Endothelial cell of coronary artery (primary cell): ENCODE results near the gene KRT28. TPM values are rescaled to one million over a fixed set of nuclear protein-coding genes. Genes with fewer than 3 reads are reported as not detected.

ENCODE experiments used
- total RNA-seq: library from RNA; depleted of rRNA; stranded (reverse); fragments of >200 nt; gene quantifications from 2 replicates; pipeline ENCODE4 v1.2.3, GENCODE V29; 2014

The KRT28 gene
- total RNA-seq = not detected in 2 replicates

GRCh38 chr17:40799859-40800258, at the start of gene KRT28:
Gene KRT28 (minus strand): TSS chr17:40799959. CDS start chr17:40799893, 66 bp downstream.

GRCh38 chr17:40822132-40822812, 22.5 kb upstream of the KRT28 start, which contains the start of gene KRT10:
Gene KRT10 (minus strand): TSS chr17:40822614. CDS start chr17:40822585, 29 bp downstream.

GRCh38 chr17:40782450-40782849, 17.3 kb downstream of the KRT28 start, which contains the start of gene KRT27:
Gene KRT27 (minus strand): TSS chr17:40782550. CDS start chr17:40782493, 57 bp downstream.

GRCh38 chr17:40772101-40772500, 27.7 kb downstream of the KRT28 start, which contains the start of gene KRT26:
Gene KRT26 (minus strand): TSS chr17:40772201. CDS start chr17:40772113, 88 bp downstream.

GRCh38 chr17:40755231-40755630, 44.5 kb downstream of the KRT28 start, which contains the start of gene KRT25:
Gene KRT25 (minus strand): TSS chr17:40755331. CDS start chr17:40755271, 60 bp downstream.

Other genes with a start within 250 kb of the KRT28 start
- under 0.01 and 0.09 TPM in 2 replicates for gene CCR7, start 234.5 kb downstream of the KRT28 start, total RNA-seq
- 79.2 and 98.3 TPM in 2 replicates for gene SMARCE1, start 152.1 kb downstream of the KRT28 start, total RNA-seq
- gene KRT222, start 134.8 kb downstream of the KRT28 start, total RNA-seq = not detected in 2 replicates
- not detected in 2 replicates for gene KRT24, start 96.2 kb downstream of the KRT28 start, total RNA-seq
- gene KRT25, start 44.6 kb downstream of the KRT28 start, total RNA-seq = not detected in 2 replicates
- gene KRT26, start 27.8 kb downstream of the KRT28 start, total RNA-seq = not detected in 2 replicates
- not detected in 2 replicates for gene KRT27, start 17.4 kb downstream of the KRT28 start, total RNA-seq
- 2.7 and 4.0 TPM in 2 replicates for gene KRT10, start 22.7 kb upstream of the KRT28 start, total RNA-seq
- not detected in 2 replicates for gene KRT12, start 67.3 kb upstream of the KRT28 start, total RNA-seq
- gene KRT20, start 85.3 kb upstream of the KRT28 start, total RNA-seq = not detected in 2 replicates
- gene KRT23, start 137.7 kb upstream of the KRT28 start, total RNA-seq = not detected in 2 replicates
- gene KRT39, start 167.0 kb upstream of the KRT28 start, total RNA-seq = not detected in 2 replicates
- gene KRT40, start 184.4 kb upstream of the KRT28 start, total RNA-seq = not detected in 2 replicates
- not detected in 2 replicates for gene KRTAP3-3, start 194.2 kb upstream of the KRT28 start, total RNA-seq
- gene KRTAP3-2, start 199.9 kb upstream of the KRT28 start, total RNA-seq = not detected in 2 replicates
- not detected in 2 replicates for gene KRTAP3-1, start 209.2 kb upstream of the KRT28 start, total RNA-seq
- gene KRTAP1-5, start 227.2 kb upstream of the KRT28 start, total RNA-seq = not detected in 2 replicates
- gene KRTAP1-4, start 230.2 kb upstream of the KRT28 start, total RNA-seq = not detected in 2 replicates
- not detected in 2 replicates for gene KRTAP1-3, start 234.9 kb upstream of the KRT28 start, total RNA-seq
- gene KRTAP1-1, start 241.5 kb upstream of the KRT28 start, total RNA-seq = not detected in 2 replicates
- gene KRTAP2-1, start 247.4 kb upstream of the KRT28 start, total RNA-seq = not detected in 2 replicates